ENCODE results near the gene MAGEB16. TPM values are rescaled to one million over a fixed set of nuclear protein-coding genes. Genes with fewer than 3 reads are reported as not detected.

The MAGEB16 gene
- total and polyA plus RNA-seq, 10 of the 15 experiments (the other 5 are each of a cell fraction or from before 2014, with no cell fraction given) = 0.04 to 0.35 (median 0.11) TPM; not detected in 1

- CTCF ChIA-PET = no interaction called here
- Histone ChIP-seq H3K9ac (ENCODE audit: control insufficient read depth, insufficient read depth, low read length) (no peak overlapping the region), H2AFZ (ENCODE audit: control insufficient read depth, low read depth, low read length) (no peak overlapping the region), H3K9me3 (replicated peaks; ENCODE audit: control insufficient read depth, insufficient read depth, low read length) (no peaks in the 10 kb centered on the region), H3K36me3 (ENCODE audit: control insufficient read depth in 2 of 2, insufficient read depth in 2 of 2, low read length in 1 of 2) (no peaks in the 10 kb centered on the region), H3K4me2 (ENCODE audit: control insufficient read depth, insufficient read depth) (no peak overlapping the region), H3K27me3 (replicated peaks in 1 of 2; ENCODE audit: control insufficient read depth in 2 of 2, insufficient read depth in 2 of 2, low read length in 1 of 2) (no peaks in the 10 kb centered on the region), H4K20me1 (ENCODE audit: control insufficient read depth, insufficient read depth) (no peaks in the 10 kb centered on the region), H3K4me1 (ENCODE audit: control insufficient read depth, insufficient read depth, low read length) (no peaks in the 10 kb centered on the region), H3K4me3 (no peak overlapping the region), H3K27ac (ENCODE audit: control insufficient read depth, insufficient read depth) (no peak overlapping the region), H3K79me2 (ENCODE audit: control insufficient read depth, insufficient read depth, low read length) (no peaks in the 10 kb centered on the region)
- in situ Hi-C loops (cut with MboI) (no loop called here), intact Hi-C loops (cut with micrococcal nuclease; ENCODE audit: unreplicated experiment) (no loop called here)
- RAD21 ChIA-PET (ENCODE audit: unreplicated experiment) = no interaction called here
- no TSS peak for BruUV-seq (replicated peaks)
- DNase-seq (ENCODE audit: low read depth, low spot score) = no peak
- POLR2A ChIA-PET = no interaction called here
- SMC1A ChIA-PET (ENCODE audit: uncharacterized antibody, unreplicated experiment) = no interaction called here
- WGBS (ENCODE audit: insufficient coverage, insufficient replicate concordance, low lambda C conversion rate, missing lambda C conversion rate) = 0% methylated on average over 2 of the region's 2 CpGs
- no peak for ATAC-seq
- TF ChIP-seq RUNX3 (IDR thresholded peaks at IDR 0.05; ENCODE audit: low read length) (no peak), TAF1 (IDR thresholded peaks at IDR 0.05; ENCODE audit: borderline replicate concordance, low read depth, low read length) (no peak)
- no peak for FAIRE-seq
These were observed 11.9 kb upstream of the MAGEB16 start for GRCh38 chrX:35786271-35786670.

- SMC1A ChIA-PET (ENCODE audit: uncharacterized antibody, unreplicated experiment) = interaction anchor here (1.4 kb wide), 1 partner anchor 29 kb away, joined by 3 read pairs; no protein-coding TSS in a partner anchor
- ATAC-seq = no peak
- Histone ChIP-seq H3K27ac (ENCODE audit: control insufficient read depth, insufficient read depth) (no peak overlapping the region), H3K36me3 (ENCODE audit: control insufficient read depth in 2 of 2, insufficient read depth in 2 of 2, low read length in 1 of 2) (no peaks in the 10 kb centered on the region), H3K4me3 (no peak overlapping the region), H2AFZ (ENCODE audit: control insufficient read depth, low read depth, low read length) (no peak overlapping the region), H3K4me1 (ENCODE audit: control insufficient read depth, insufficient read depth, low read length) (no peaks in the 10 kb centered on the region), H3K4me2 (ENCODE audit: control insufficient read depth, insufficient read depth) (no peak overlapping the region), H3K9me3 (replicated peaks; ENCODE audit: control insufficient read depth, insufficient read depth, low read length) (no peaks in the 10 kb centered on the region), H3K27me3 (replicated peaks in 1 of 2; ENCODE audit: control insufficient read depth in 2 of 2, insufficient read depth in 2 of 2, low read length in 1 of 2) (no peaks in the 10 kb centered on the region), H4K20me1 (ENCODE audit: control insufficient read depth, insufficient read depth) (no peaks in the 10 kb centered on the region), H3K9ac (ENCODE audit: control insufficient read depth, insufficient read depth, low read length) (no peak overlapping the region), H3K79me2 (ENCODE audit: control insufficient read depth, insufficient read depth, low read length) (no peaks in the 10 kb centered on the region)
- CTCF ChIA-PET = interaction anchor here (0.6 kb wide), 1 partner anchor 1287 kb away, joined by 3 read pairs; no protein-coding TSS in a partner anchor
- no TSS peak for BruUV-seq (replicated peaks)
- no peak for FAIRE-seq
- POLR2A ChIA-PET = no interaction called here
- WGBS (ENCODE audit: insufficient coverage, insufficient replicate concordance, low lambda C conversion rate, missing lambda C conversion rate) = 45% methylated on average over 2 of the region's 2 CpGs
- no peak for DNase-seq (ENCODE audit: low read depth, low spot score)
- intact Hi-C loops (cut with micrococcal nuclease; ENCODE audit: unreplicated experiment) = no loop called here
- RAD21 ChIA-PET (ENCODE audit: unreplicated experiment) = no interaction called here
- in situ Hi-C loops (cut with MboI) = no loop called here
- TF ChIP-seq REST (IDR thresholded peaks at IDR 0.05; ENCODE audit: low read depth, low read length) (no peak), POLR2AphosphoS2 (IDR thresholded peaks at IDR 0.05; ENCODE audit: low read depth, low read length) (no peak), SKIL (IDR thresholded peaks at IDR 0.05; ENCODE audit: low read depth, poor library complexity, severe bottlenecking) (no peak), STAT1 (conservative IDR thresholded peaks at IDR 0.05) (no peak), ATF7 (IDR thresholded peaks at IDR 0.05; ENCODE audit: low read depth) (no peak), LARP7 (IDR thresholded peaks at IDR 0.05) (no peak), MLLT1 (IDR thresholded peaks at IDR 0.05) (no peak), MEF2B (IDR thresholded peaks at IDR 0.05; ENCODE audit: partially characterized antibody, poor library complexity, severe bottlenecking) (no peak)
These were observed 10.3 kb upstream of the MAGEB16 start for GRCh38 chrX:35787867-35788266.

Data from GM12878 (cell line).